Erythroblast (primary cell): ENCODE results near the gene NCEH1.

Source experiments
- GATA1 ChIP-seq: IDR thresholded peaks from 2 replicates; pipeline ENCODE4 v1.6.1; 2011; ENCODE audit warnings: low read depth, mild to moderate bottlenecking, control low read depth, low read length, moderate library complexity
- POLR2A ChIP-seq: IDR thresholded peaks from 2 replicates; pipeline ENCODE4 v1.6.1; 2011; ENCODE audit warnings: mild to moderate bottlenecking, low read length

DNA sequence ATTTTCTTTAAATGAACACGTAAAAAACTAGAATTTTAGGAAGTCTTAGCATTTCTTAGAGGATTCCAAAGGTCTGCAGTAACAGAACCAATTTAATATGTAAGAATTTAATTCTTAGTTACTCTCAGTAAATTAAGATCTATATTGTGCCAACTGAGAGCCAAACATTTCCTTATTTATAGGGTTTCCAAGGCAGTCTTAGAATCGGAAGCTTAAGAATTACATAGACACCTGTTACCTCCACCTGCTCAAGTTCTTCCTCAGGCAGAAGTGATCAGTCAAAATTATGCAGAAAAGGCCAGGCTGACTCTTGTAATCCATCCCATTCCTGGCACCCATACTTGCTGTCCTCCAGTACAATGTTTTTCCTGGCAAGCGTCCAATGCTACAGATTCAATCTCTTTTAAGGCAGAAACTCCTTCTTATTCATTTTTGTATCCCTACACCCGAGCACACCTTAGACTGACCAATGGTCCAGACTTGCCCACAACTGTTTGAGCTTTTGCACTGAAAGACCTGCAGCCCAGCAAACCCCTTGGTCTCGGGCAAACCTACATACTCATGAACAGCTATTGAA lies 64.3 kb downstream of the NCEH1 start:
- TF ChIP-seq POLR2A (no peak), GATA1 (no peak)
